HG03175 (cell line): Measurements from ENCODE around the gene GRB7.
"Not testable (repeated sequence)": the region's sequence is repeated elsewhere in the genome, so short reads cannot be mapped to it uniquely, and the experiment has no call there.

Source experiments
- ATAC-seq: cut with Tn5 transposase; IDR thresholded peaks from one replicate; pipeline ENCODE4 v1.9.1; 2021; ENCODE audit warnings: mild to moderate bottlenecking, moderate library complexity; ENCODE audit not compliant: unreplicated experiment

Gene GRB7

GRCh38 chr17:39737760-39738567 is at the start of gene GRB7:
Gene GRB7 (plus strand): TSS chr17:39737938. CDS start chr17:39742302, 4,364 bp downstream.
- ATAC-seq = no peak

GRCh38 chr17:39688475-39688835 is 49.3 kb upstream of the GRB7 start:
- no peak for ATAC-seq

- ATAC-seq = no peak
Observed at GRCh38 chr17:39688945-39689344, 48.8 kb upstream of the GRB7 start.

GRCh38 chr17:39694593-39694992 is 43.1 kb upstream of the GRB7 start:
- ATAC-seq = no peak

- ATAC-seq = no peak
Observed at GRCh38 chr17:39695089-39695474, 42.7 kb upstream of the GRB7 start.

- no peak for ATAC-seq
Observed at GRCh38 chr17:39696731-39697130, 41.0 kb upstream of the GRB7 start.

GRCh38 chr17:39697961-39698360 is 39.8 kb upstream of the GRB7 start:
- no peak for ATAC-seq

- not testable (repeated sequence) for ATAC-seq
Observed at GRCh38 chr17:39699157-39699817, 38.5 kb upstream of the GRB7 start.

GRCh38 chr17:39699818-39700147 is 38.0 kb upstream of the GRB7 start, which contains the start of gene ERBB2:
Gene ERBB2 (plus strand): TSS chr17:39700064. CDS start chr17:39700239, 175 bp downstream.
- ATAC-seq = no peak

- ATAC-seq = no peak
Observed at GRCh38 chr17:39700148-39700987, 37.4 kb upstream of the GRB7 start.

GRCh38 chr17:39701012-39701783 is 36.5 kb upstream of the GRB7 start:
- ATAC-seq = no peak

GRCh38 chr17:39701784-39702422 is 35.8 kb upstream of the GRB7 start:
- ATAC-seq = no peak

- no peak for ATAC-seq
Observed at GRCh38 chr17:39702901-39703893, 34.5 kb upstream of the GRB7 start.

GRCh38 chr17:39703913-39704312 is 33.8 kb upstream of the GRB7 start:
- ATAC-seq = no peak

GRCh38 chr17:39704821-39705551 is 32.8 kb upstream of the GRB7 start:
- ATAC-seq = no peak

- ATAC-seq = no peak
Observed at GRCh38 chr17:39705786-39706348, 31.9 kb upstream of the GRB7 start.

GRCh38 chr17:39706383-39706782 is 31.4 kb upstream of the GRB7 start:
- ATAC-seq = no peak

GRCh38 chr17:39706921-39707337 is 30.8 kb upstream of the GRB7 start:
- no peak for ATAC-seq
